GM12801 (cell line): ENCODE measurements around the gene B4GALT3.

Source experiments
- CTCF ChIP-seq: IDR thresholded peaks from one replicate; pipeline ENCODE4 v1.5.1; 2011; ENCODE audit warnings: control low read depth; ENCODE audit not compliant: insufficient read length; ENCODE audit errors: extremely low read depth

B4GALT3 gene

GRCh38 chr1:161172776-161173376, 4.4 kb downstream of the B4GALT3 start:
- TF ChIP-seq CTCF = no peak

GRCh38 chr1:161172349-161172748, 5.0 kb downstream of the B4GALT3 start:
- TF ChIP-seq CTCF = no peak

- TF ChIP-seq CTCF = no peak
Measured at GRCh38 chr1:161171696-161172095, 5.6 kb downstream of the B4GALT3 start.

GRCh38 chr1:161171191-161171590, 6.1 kb downstream of the B4GALT3 start:
- no peak for TF ChIP-seq CTCF

- no peak for TF ChIP-seq CTCF
Measured at GRCh38 chr1:161168906-161169305, 8.4 kb downstream of the B4GALT3 start.

- no peak for TF ChIP-seq CTCF
Measured at GRCh38 chr1:161166669-161167548, 10.4 kb downstream of the B4GALT3 start.

GRCh38 chr1:161165742-161166668, 11.3 kb downstream of the B4GALT3 start, which contains the start of gene PPOX:
PPOX (plus strand) TSS chr1:161166426; CDS start chr1:161166848, 422 bp downstream.
- TF ChIP-seq CTCF = no peak
